Thyroid gland (tissue), 4 donors: ENCODE data around the gene NUP93.
"Not testable (repeated sequence)": the region's sequence is repeated elsewhere in the genome, so short reads cannot be mapped to it uniquely, and the experiment has no call there.

Experiments
- CTCF ChIP-seq, 6 experiments: fragments of 200-600 bp in 3 of 6; fragments of 450-650 bp in 3 of 6; sonication (generic) in 3 of 6; IDR thresholded peaks; one replicate each; pipeline ENCODE4 v1.5.1; 2016 to 2019; ENCODE audit warnings: antibody characterized with exemption in 6 of 6, mild to moderate bottlenecking in 2 of 6, inconsistent platforms in 1 of 6, moderate library complexity in 1 of 6
- POLR2A ChIP-seq, 2 donors: fragments of 450-650 bp; IDR thresholded peaks; one replicate each; pipeline ENCODE4 v1.6.1; 2017; ENCODE audit warnings: antibody characterized with exemption in 2 of 2, mild to moderate bottlenecking in 2 of 2, moderate library complexity in 1 of 2

DNA sequence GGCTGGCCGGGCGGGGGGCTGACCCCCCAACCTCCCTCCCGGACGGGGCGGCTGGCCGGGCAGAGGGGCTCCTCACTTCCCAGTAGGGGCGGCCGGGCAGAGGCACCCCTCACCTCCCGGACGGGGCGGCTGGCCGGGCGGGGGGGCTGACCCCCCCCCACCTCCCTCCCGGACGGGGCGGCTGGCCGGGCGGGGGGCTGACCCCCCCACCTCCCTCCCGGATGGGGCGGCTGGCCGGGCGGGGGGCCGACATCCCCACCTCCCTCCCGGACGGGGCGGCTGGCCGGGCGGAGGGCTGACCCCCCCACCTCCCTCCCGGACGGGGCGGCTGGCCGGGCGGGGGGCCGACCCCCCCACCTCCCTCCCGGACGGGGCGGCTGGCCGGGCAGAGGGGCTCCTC is 9.4 kb downstream of the NUP93 start:
- TF ChIP-seq CTCF, POLR2A (IDR thresholded peaks at IDR 0.05): not testable (repeated sequence)
